ENCODE measurements around the gene AKT2. TPM values are rescaled to one million over a fixed set of nuclear protein-coding genes. Genes with fewer than 3 reads are reported as not detected.

Gene AKT2
- total RNA-seq, 1 experiment from 2014 or later: 108 TPM

DNA sequence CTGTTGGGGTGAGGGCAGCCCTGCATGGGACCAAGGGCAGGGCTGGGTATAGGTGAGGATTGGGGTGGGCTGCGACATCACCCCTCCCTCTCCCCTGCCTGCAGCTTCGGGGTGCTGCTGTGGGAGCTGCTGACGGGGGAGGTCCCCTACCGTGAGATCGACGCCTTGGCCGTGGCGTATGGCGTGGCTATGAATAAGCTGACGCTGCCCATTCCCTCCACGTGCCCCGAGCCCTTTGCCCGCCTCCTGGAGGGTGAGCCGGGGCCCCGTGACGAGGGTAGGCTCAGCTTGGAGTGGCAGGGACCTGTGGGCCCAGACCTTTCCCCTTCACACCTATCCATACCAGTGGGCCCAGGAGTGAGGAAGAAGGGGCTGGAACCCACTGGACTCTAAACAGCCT is 80.8 kb downstream of the AKT2 start:
- intact Hi-C loops (cut with micrococcal nuclease): no loop called here
- ChIA-PET CTCF (no interaction called here), POLR2A (interaction anchor here (0.6 kb wide), 1 partner anchor 52 kb away, joined by 3 read pairs; no protein-coding TSS in a partner anchor)
- DNase-seq (ENCODE audit: unreplicated experiment): no peak
- no peak overlapping the region for H3K4me3 Mint-ChIP-seq (ENCODE audit: unreplicated experiment)
- no peaks in the 10 kb centered on the region for H3K9me3 Mint-ChIP-seq (ENCODE audit: unreplicated experiment)
- no peaks in the 10 kb centered on the region for H3K27me3 Mint-ChIP-seq (ENCODE audit: insufficient read depth, unreplicated experiment)
- TF ChIP-seq, protein P1, sequence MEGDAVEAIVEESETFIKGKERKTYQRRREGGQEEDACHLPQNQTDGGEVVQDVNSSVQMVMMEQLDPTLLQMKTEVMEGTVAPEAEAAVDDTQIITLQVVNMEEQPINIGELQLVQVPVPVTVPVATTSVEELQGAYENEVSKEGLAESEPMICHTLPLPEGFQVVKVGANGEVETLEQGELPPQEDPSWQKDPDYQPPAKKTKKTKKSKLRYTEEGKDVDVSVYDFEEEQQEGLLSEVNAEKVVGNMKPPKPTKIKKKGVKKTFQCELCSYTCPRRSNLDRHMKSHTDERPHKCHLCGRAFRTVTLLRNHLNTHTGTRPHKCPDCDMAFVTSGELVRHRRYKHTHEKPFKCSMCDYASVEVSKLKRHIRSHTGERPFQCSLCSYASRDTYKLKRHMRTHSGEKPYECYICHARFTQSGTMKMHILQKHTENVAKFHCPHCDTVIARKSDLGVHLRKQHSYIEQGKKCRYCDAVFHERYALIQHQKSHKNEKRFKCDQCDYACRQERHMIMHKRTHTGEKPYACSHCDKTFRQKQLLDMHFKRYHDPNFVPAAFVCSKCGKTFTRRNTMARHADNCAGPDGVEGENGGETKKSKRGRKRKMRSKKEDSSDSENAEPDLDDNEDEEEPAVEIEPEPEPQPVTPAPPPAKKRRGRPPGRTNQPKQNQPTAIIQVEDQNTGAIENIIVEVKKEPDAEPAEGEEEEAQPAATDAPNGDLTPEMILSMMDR (IDR thresholded peaks at IDR 0.05; ENCODE audit: unreplicated experiment): no peak
- BruUV-seq (replicated peaks): no TSS peak
- no peak overlapping the region for H3K27ac Mint-ChIP-seq (ENCODE audit: low read depth, unreplicated experiment)
- no peaks in the 10 kb centered on the region for H3K36me3 Mint-ChIP-seq (ENCODE audit: insufficient read depth, unreplicated experiment)
- no peaks in the 10 kb centered on the region for H3K4me1 Mint-ChIP-seq (ENCODE audit: insufficient read depth, unreplicated experiment)

DNA sequence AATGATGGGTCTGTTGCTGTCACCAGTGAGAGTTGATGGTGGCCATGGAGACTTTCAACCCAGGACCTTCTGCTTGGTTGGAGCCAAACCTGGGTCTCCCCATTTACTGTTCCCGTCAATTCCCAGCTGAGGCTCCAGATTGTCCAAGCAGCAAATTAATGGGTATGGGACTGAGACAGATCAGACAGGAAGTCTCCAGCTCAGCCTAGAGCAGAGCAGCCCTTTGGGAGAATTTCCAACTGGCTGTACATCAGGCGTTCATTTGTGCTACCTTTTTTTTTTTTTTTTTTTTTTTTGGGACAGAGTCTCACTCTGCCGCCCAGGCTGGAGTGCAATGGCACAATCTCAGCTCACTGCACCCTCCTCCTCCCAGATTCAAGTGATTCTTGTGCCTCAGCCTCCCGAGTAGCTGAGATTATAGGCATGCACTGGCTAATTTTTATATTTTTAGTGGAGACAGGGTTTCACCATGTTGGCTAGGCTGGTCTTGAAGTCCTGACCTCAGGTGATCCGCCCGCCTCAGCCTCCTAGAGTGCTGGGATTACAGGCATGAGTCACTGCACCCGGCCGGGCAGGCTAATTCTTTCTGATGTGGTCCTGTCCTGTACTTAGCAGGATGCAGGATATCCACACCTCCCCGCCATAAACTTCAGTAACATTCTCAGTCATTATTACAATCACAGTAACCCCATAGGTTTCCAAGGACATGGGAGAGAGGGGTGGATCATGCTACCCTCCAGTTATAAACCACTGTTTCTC is 84.6 kb downstream of the AKT2 start:
- POLR2A ChIA-PET: interaction anchor here (0.6 kb wide), 1 partner anchor 405 kb away, joined by 3 read pairs; no protein-coding TSS in a partner anchor
- DNase-seq (ENCODE audit: unreplicated experiment): no peak
- H3K4me1 Mint-ChIP-seq (ENCODE audit: insufficient read depth, unreplicated experiment): no peaks in the 10 kb centered on the region
- no peaks in the 10 kb centered on the region for H3K9me3 Mint-ChIP-seq (ENCODE audit: unreplicated experiment)
- BruUV-seq (replicated peaks): no TSS peak
- TF ChIP-seq, protein P1 (IDR thresholded peaks at IDR 0.05; ENCODE audit: unreplicated experiment): no peak
- H3K27me3 Mint-ChIP-seq (ENCODE audit: insufficient read depth, unreplicated experiment): no peaks in the 10 kb centered on the region
- no peaks in the 10 kb centered on the region for H3K36me3 Mint-ChIP-seq (ENCODE audit: insufficient read depth, unreplicated experiment)
- H3K27ac Mint-ChIP-seq (ENCODE audit: low read depth, unreplicated experiment): no peak overlapping the region
- CTCF ChIA-PET: no interaction called here
- no peak overlapping the region for H3K4me3 Mint-ChIP-seq (ENCODE audit: unreplicated experiment)
- intact Hi-C loops (cut with micrococcal nuclease): no loop called here

DNA sequence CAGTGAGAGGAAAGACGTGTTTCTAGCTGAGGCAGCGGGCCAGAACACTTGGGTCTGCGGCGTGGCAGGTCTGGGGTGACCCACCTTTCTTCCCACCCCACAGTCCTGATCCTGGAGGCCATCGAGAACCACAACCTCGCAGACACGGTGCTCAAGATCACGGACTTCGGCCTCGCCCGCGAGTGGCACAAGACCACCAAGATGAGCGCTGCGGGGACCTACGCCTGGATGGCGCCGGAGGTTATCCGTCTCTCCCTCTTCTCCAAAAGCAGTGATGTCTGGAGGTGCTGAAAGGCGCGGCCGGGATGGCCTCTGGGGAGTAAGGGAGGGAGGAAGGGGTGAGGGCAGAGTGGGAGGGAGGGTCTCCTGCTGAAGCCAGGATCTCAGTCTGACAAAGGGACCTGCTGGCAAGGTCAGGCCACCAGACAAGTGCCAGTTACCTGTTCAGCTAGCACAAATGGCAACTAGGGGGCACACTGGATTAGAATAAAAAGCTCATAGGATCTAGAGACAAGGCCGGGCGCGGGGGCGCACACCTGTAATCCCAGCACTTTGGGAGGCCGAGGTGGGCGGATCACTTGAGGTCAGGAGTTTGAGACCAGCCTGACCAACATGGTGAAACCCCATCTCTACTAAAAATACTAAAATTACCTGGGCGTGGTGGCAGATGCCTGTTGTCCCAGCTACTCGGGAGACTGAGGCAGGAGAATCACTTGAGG is 86.7 kb downstream of the AKT2 start:
- TF ChIP-seq, protein P1 (IDR thresholded peaks at IDR 0.05; ENCODE audit: unreplicated experiment): no peak
- BruUV-seq (replicated peaks): no TSS peak
- H3K36me3 Mint-ChIP-seq (ENCODE audit: insufficient read depth, unreplicated experiment): no peaks in the 10 kb centered on the region

DNA sequence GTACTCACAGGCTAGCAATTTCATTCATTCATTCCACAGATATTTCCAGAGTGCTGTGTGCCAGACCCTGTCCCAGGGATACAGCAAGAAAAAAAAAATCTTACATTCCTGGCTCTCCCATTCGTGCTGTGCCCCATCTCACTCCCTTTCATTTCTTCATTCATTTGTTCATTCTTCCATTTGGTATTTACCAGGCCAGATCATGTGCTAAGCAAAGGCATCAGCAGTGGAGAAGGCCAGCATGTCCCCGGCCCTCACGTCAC is 91.6 kb downstream of the AKT2 start:
- no peak for DNase-seq (ENCODE audit: unreplicated experiment)
- TF ChIP-seq, protein P1 (IDR thresholded peaks at IDR 0.05; ENCODE audit: unreplicated experiment): no peak
- no peaks in the 10 kb centered on the region for H3K9me3 Mint-ChIP-seq (ENCODE audit: unreplicated experiment)
- intact Hi-C loops (cut with micrococcal nuclease): no loop called here
- POLR2A ChIA-PET: no interaction called here
- no peak overlapping the region for H3K27ac Mint-ChIP-seq (ENCODE audit: low read depth, unreplicated experiment)
- H3K4me3 Mint-ChIP-seq (ENCODE audit: unreplicated experiment): peak overlapping the region; percentile 1
- H3K27me3 Mint-ChIP-seq (ENCODE audit: insufficient read depth, unreplicated experiment): no peaks in the 10 kb centered on the region
- no TSS peak for BruUV-seq (replicated peaks)
- CTCF ChIA-PET: interaction anchor here (0.6 to 1.4 kb wide), 4 partner anchors 23 to 84 kb away, joined by 3 to 5 read pairs (median 4); no protein-coding TSS in a partner anchor
- peaks cover 7% of the 10 kb centered on the region for H3K4me1 Mint-ChIP-seq (ENCODE audit: insufficient read depth, unreplicated experiment)
- H3K36me3 Mint-ChIP-seq (ENCODE audit: insufficient read depth, unreplicated experiment): no peaks in the 10 kb centered on the region

More for the DNA sequence above, 86.7 kb downstream of the AKT2 start:
- intact Hi-C loops (cut with micrococcal nuclease): no loop called here
- no peaks in the 10 kb centered on the region for H3K4me1 Mint-ChIP-seq (ENCODE audit: insufficient read depth, unreplicated experiment)
- H3K4me3 Mint-ChIP-seq (ENCODE audit: unreplicated experiment): no peak overlapping the region
- no peak for DNase-seq (ENCODE audit: unreplicated experiment)
- CTCF ChIA-PET: no interaction called here
- H3K27ac Mint-ChIP-seq (ENCODE audit: low read depth, unreplicated experiment): no peak overlapping the region
- POLR2A ChIA-PET: no interaction called here
- no peaks in the 10 kb centered on the region for H3K27me3 Mint-ChIP-seq (ENCODE audit: insufficient read depth, unreplicated experiment)
- H3K9me3 Mint-ChIP-seq (ENCODE audit: unreplicated experiment): no peaks in the 10 kb centered on the region

All from MCF 10A (cell line).